ENCODE data around the gene VMP1.
"Not testable (repeated sequence)": the region's sequence is repeated elsewhere in the genome, so short reads cannot be mapped to it uniquely, and the experiment has no call there.

VMP1 gene

GRCh38 chr17:59752446-59752845 is 45.0 kb downstream of the VMP1 start:
- TF ChIP-seq CTCF (IDR thresholded peaks at IDR 0.05; ENCODE audit: insufficient read depth, low read length, missing control alignments), result no peak
- H3K4me3 ChIP-seq (ENCODE audit: low read depth, low read length), result no peak overlapping the region
- DNase-seq (ENCODE audit: low read depth, low spot score), result no peak
- ChIA-PET CTCF (interaction anchor here (0.7 to 5.4 kb wide), 14 partner anchors 11 to 162 kb away, joined by 3 to 48 read pairs (median 4); no protein-coding TSS in a partner anchor), POLR2A (interaction anchor here (0.6 to 6.2 kb wide), 4 partner anchors 82 to 107 kb away, joined by 3 to 449 read pairs (median 4); no protein-coding TSS in a partner anchor)

- POLR2A ChIA-PET, result interaction anchor here (0.7 to 6.2 kb wide), 4 partner anchors 77 to 100 kb away, joined by 3 to 449 read pairs (median 10); no protein-coding TSS in a partner anchor
- no peak overlapping the region for H3K4me3 ChIP-seq (ENCODE audit: low read depth, low read length)
- no peak for DNase-seq (ENCODE audit: low read depth, low spot score)
- no peak for TF ChIP-seq CTCF (IDR thresholded peaks at IDR 0.05; ENCODE audit: insufficient read depth, low read length, missing control alignments)
- CTCF ChIA-PET, result interaction anchor here (0.7 to 5.4 kb wide), 17 partner anchors 11 to 138 kb away, joined by 3 to 48 read pairs (median 4); partner anchors contain the start of genes PTRH2 and VMP1
Observed at GRCh38 chr17:59752922-59753321, 45.5 kb downstream of the VMP1 start.

GRCh38 chr17:59753522-59754467 is 46.3 kb downstream of the VMP1 start:
- peak; percentile 65 for DNase-seq (ENCODE audit: low read depth, low spot score)
- peak; percentile 40 for TF ChIP-seq CTCF (IDR thresholded peaks at IDR 0.05; ENCODE audit: insufficient read depth, low read length, missing control alignments)
- H3K4me3 ChIP-seq (ENCODE audit: low read depth, low read length), result peak overlapping the region; percentile 3; the same call in 1 of the 2 replicates
- CTCF ChIA-PET, result interaction anchor here (0.6 to 5.4 kb wide), 18 partner anchors 8 to 140 kb away, joined by 3 to 48 read pairs (median 4); partner anchors contain the start of genes PTRH2 and VMP1
- POLR2A ChIA-PET, result interaction anchor here (0.6 to 6.2 kb wide), 11 partner anchors 9 to 252 kb away, joined by 3 to 449 read pairs (median 5); no protein-coding TSS in a partner anchor

- peak; percentile 92 for DNase-seq (ENCODE audit: low read depth, low spot score)
- TF ChIP-seq CTCF (IDR thresholded peaks at IDR 0.05; ENCODE audit: insufficient read depth, low read length, missing control alignments), result no peak
- H3K4me3 ChIP-seq (ENCODE audit: low read depth, low read length), result no peak overlapping the region
- ChIA-PET CTCF (interaction anchor here (0.9 to 5.4 kb wide), 10 partner anchors 9 to 84 kb away, joined by 3 to 48 read pairs (median 5); no protein-coding TSS in a partner anchor), POLR2A (interaction anchor here (0.6 to 6.2 kb wide), 11 partner anchors 8 to 253 kb away, joined by 3 to 449 read pairs (median 5); no protein-coding TSS in a partner anchor)
Observed at GRCh38 chr17:59754552-59754951, 47.1 kb downstream of the VMP1 start.

- POLR2A ChIA-PET, result interaction anchor here (0.6 to 6.2 kb wide), 11 partner anchors 8 to 253 kb away, joined by 3 to 449 read pairs (median 5); no protein-coding TSS in a partner anchor
- not testable (repeated sequence) for H3K4me3 ChIP-seq (ENCODE audit: low read depth, low read length); DNase-seq (ENCODE audit: low read depth, low spot score)
- CTCF ChIA-PET, result interaction anchor here (0.9 to 5.4 kb wide), 8 partner anchors 9 to 78 kb away, joined by 3 to 48 read pairs (median 6); no protein-coding TSS in a partner anchor
Observed at GRCh38 chr17:59755069-59755468, 47.6 kb downstream of the VMP1 start.

- ChIA-PET CTCF (no interaction called here), POLR2A (interaction anchor here (6.2 kb wide), 1 partner anchor 87 kb away, joined by 449 read pairs; no protein-coding TSS in a partner anchor)
- no peak for TF ChIP-seq CTCF (IDR thresholded peaks at IDR 0.05; ENCODE audit: insufficient read depth, low read length, missing control alignments)
- H3K4me3 ChIP-seq (ENCODE audit: low read depth, low read length), result no peak overlapping the region
- peak; percentile 72 for DNase-seq (ENCODE audit: low read depth, low spot score)
Observed at GRCh38 chr17:59756236-59756818, 48.9 kb downstream of the VMP1 start.

Measured in AG04449 (cell line).